Adrenal gland (tissue), 5 donors: ENCODE measurements around the gene ZNF628.

Experiments used
- CTCF ChIP-seq, 6 experiments: fragments of 450-650 bp in 4 of 6; fragments of 200-600 bp in 2 of 6; sonication (generic) in 1 of 6; IDR thresholded peaks; 1 replicate in 5 of 6; 2 replicates in 1 of 6; pipeline versions ENCODE4 v1.5.1 to v1.8.0; 2016 to 2021; ENCODE audit warnings: antibody characterized with exemption in 6 of 6, mild to moderate bottlenecking in 2 of 6, moderate library complexity in 1 of 6
- POLR2A ChIP-seq, 2 donors: fragments of 450-650 bp; IDR thresholded peaks; one replicate each; pipeline ENCODE4 v1.6.1; 2017; ENCODE audit warnings: antibody characterized with exemption in 2 of 2, mild to moderate bottlenecking in 2 of 2, moderate library complexity in 1 of 2
- donor health status: DM: no; HTN: no; CAD: no.

GRCh38 chr19:55491546-55492360, 15.3 kb downstream of the ZNF628 start:
- no peak for TF ChIP-seq CTCF (IDR thresholded peaks at IDR 0.05)
- no peak for TF ChIP-seq POLR2A (IDR thresholded peaks at IDR 0.05)
